OCI-LY7 (cell line): Measurements from ENCODE around the gene AK5.

Source experiments
- EZH2phosphoT487 ChIP-seq: fragments of 200-600 bp; sonication (generic); IDR thresholded peaks from 2 replicates; pipeline ENCODE4 v1.6.1; 2018; ENCODE audit warnings: low read depth, borderline replicate concordance, mild to moderate bottlenecking, mixed run types, antibody characterized with exemption, low read length, moderate library complexity, mixed read lengths
- TF ChIP-seq, protein P1 (sequence below): fragments of 200-600 bp; sonication (generic); conservative IDR thresholded peaks from 2 replicates; pipeline ENCODE4 v1.5.1; 2014; ENCODE audit warnings: mild to moderate bottlenecking, antibody characterized with exemption, low read length, moderate library complexity, mixed read lengths

DNA sequence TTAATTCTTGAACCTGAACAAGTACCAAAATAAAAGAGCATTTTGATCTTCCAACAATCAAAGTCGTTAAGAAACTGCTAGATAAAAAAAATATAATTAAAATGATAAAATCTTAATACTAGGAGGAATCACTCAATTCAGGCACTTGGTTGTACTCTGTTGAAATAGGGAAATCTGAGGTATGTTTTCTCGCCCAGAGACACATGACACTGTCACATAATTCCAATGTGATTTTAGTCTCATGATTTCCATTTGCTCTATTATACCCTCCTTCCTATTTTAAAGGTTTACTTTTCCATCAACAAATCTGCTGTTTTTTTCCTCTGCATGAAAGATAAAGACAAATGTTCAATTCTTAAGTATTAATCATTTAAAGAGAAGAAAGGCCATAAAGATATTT lies 303.1 kb downstream of the AK5 start:
- TF ChIP-seq, protein P1, sequence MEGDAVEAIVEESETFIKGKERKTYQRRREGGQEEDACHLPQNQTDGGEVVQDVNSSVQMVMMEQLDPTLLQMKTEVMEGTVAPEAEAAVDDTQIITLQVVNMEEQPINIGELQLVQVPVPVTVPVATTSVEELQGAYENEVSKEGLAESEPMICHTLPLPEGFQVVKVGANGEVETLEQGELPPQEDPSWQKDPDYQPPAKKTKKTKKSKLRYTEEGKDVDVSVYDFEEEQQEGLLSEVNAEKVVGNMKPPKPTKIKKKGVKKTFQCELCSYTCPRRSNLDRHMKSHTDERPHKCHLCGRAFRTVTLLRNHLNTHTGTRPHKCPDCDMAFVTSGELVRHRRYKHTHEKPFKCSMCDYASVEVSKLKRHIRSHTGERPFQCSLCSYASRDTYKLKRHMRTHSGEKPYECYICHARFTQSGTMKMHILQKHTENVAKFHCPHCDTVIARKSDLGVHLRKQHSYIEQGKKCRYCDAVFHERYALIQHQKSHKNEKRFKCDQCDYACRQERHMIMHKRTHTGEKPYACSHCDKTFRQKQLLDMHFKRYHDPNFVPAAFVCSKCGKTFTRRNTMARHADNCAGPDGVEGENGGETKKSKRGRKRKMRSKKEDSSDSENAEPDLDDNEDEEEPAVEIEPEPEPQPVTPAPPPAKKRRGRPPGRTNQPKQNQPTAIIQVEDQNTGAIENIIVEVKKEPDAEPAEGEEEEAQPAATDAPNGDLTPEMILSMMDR, result no peak
- no peak for TF ChIP-seq EZH2phosphoT487
